IPS-NIHi11 (cell line): ENCODE measurements around the gene SLC25A42.
"Not testable (repeated sequence)": the region's sequence is repeated elsewhere in the genome, so short reads cannot be mapped to it uniquely, and the experiment has no call there.

Source experiments
- DNase-seq: peaks from one replicate; pipeline ENCODE4 v3.0.0; 2012; ENCODE audit warnings: mixed read lengths, low spot score

The SLC25A42 gene

GRCh38 chr19:19063183-19064097 is at the start of gene SLC25A42:
TSS of gene SLC25A42 (plus strand) at chr19:19063994. CDS start at chr19:19096125, 32,131 bp downstream.
- peak; percentile 100 for DNase-seq

- DNase-seq = no peak
Measured at GRCh38 chr19:19021115-19021514, 42.7 kb upstream of the SLC25A42 start.

GRCh38 chr19:19022380-19022961 is 41.3 kb upstream of the SLC25A42 start:
- DNase-seq = no peak

GRCh38 chr19:19023376-19023775 is 40.4 kb upstream of the SLC25A42 start:
- DNase-seq = not testable (repeated sequence)

GRCh38 chr19:19025861-19026260 is 37.9 kb upstream of the SLC25A42 start:
- no peak for DNase-seq

- DNase-seq = no peak
Measured at GRCh38 chr19:19026299-19026971, 37.4 kb upstream of the SLC25A42 start.

- DNase-seq = no peak
Measured at GRCh38 chr19:19027228-19027627, 36.6 kb upstream of the SLC25A42 start.

- DNase-seq = no peak
Measured at GRCh38 chr19:19028526-19028925, 35.3 kb upstream of the SLC25A42 start.

GRCh38 chr19:19031891-19032290 is 31.9 kb upstream of the SLC25A42 start:
- no peak for DNase-seq

- peak; percentile 89 for DNase-seq
Measured at GRCh38 chr19:19032420-19033175, 31.2 kb upstream of the SLC25A42 start.

GRCh38 chr19:19033176-19033425 is 30.7 kb upstream of the SLC25A42 start:
- no peak for DNase-seq

- peak; percentile 97 for DNase-seq
Measured at GRCh38 chr19:19033426-19034203, 30.2 kb upstream of the SLC25A42 start, which contains the start of the genes ARMC6 and SUGP2. TSS of gene ARMC6 (plus strand) at chr19:19033603. CDS start at chr19:19034210, 607 bp downstream. TSS of gene SUGP2 (minus strand) at chr19:19033517. CDS start at chr19:19031071, 2,446 bp downstream.

- DNase-seq = peak; percentile 89
Measured at GRCh38 chr19:19034204-19034624, 29.6 kb upstream of the SLC25A42 start.

GRCh38 chr19:19039901-19040300 is 23.9 kb upstream of the SLC25A42 start:
- DNase-seq = no peak

- no peak for DNase-seq
Measured at GRCh38 chr19:19040417-19040816, 23.4 kb upstream of the SLC25A42 start.

- no peak for DNase-seq
Measured at GRCh38 chr19:19042732-19043280, 21.0 kb upstream of the SLC25A42 start.

- DNase-seq = no peak
Measured at GRCh38 chr19:19043481-19043880, 20.3 kb upstream of the SLC25A42 start.

GRCh38 chr19:19043881-19044280 is 19.9 kb upstream of the SLC25A42 start:
- DNase-seq = no peak

GRCh38 chr19:19049406-19049805 is 14.4 kb upstream of the SLC25A42 start:
- no peak for DNase-seq

GRCh38 chr19:19050104-19050503 is 13.7 kb upstream of the SLC25A42 start:
- no peak for DNase-seq

GRCh38 chr19:19050731-19051130 is 13.1 kb upstream of the SLC25A42 start:
- DNase-seq = no peak
